Measurements from ENCODE around the gene PADI6. TPM values are rescaled to one million over a fixed set of nuclear protein-coding genes. Genes with fewer than 3 reads are reported as not detected.

Gene PADI6
- polyA plus RNA-seq, 1 of the 3 experiments (the other 2 are of a cell fraction), result not detected

GRCh38 chr1:17348593-17349234 lies 23.3 kb upstream of the PADI6 start:
- no peaks in the 10 kb centered on the region for H3F3A ChIP-seq (replicated peaks; ENCODE audit: insufficient read depth)
- ChIA-PET CTCF (interaction anchor here (1.1 to 2.6 kb wide), 2 partner anchors 12 to 223 kb away, joined by 4 to 10 read pairs; no protein-coding TSS in a partner anchor), POLR2A (no interaction called here)
- no peak overlapping the region for H2AFZ ChIP-seq (ENCODE audit: low read depth)
- no peak overlapping the region for H3K9ac ChIP-seq
- H3K36me3 ChIP-seq (replicated peaks in 1 of 2; ENCODE audit: control insufficient read depth in 1 of 2, insufficient read depth in 2 of 2, low read length in 1 of 2), result no peaks in the 10 kb centered on the region
- DNase-seq, result no peak
- no peaks in the 10 kb centered on the region for H3K79me2 ChIP-seq (ENCODE audit: insufficient read depth)
- H3K9me2 ChIP-seq, result no peaks in the 10 kb centered on the region
- no peak overlapping the region for H3K4me2 ChIP-seq
- 79% methylated on average over 8 of the region's 14 CpGs for WGBS (ENCODE audit: low lambda C conversion rate)
- H3K4me1 ChIP-seq (ENCODE audit: control insufficient read depth in 1 of 2, insufficient read depth in 2 of 2, low read depth in 1 of 2, low read length in 1 of 2), result no peaks in the 10 kb centered on the region
- H3K9me3 ChIP-seq, result no peaks in the 10 kb centered on the region
- H4K20me1 ChIP-seq (ENCODE audit: insufficient read depth), result no peaks in the 10 kb centered on the region
- no peak overlapping the region for H3K27ac ChIP-seq (ENCODE audit: low read depth in 2 of 2, low read length in 1 of 2)
- TF ChIP-seq ELF1 (IDR thresholded peaks at IDR 0.05), result no peak
- TF ChIP-seq, protein P1, sequence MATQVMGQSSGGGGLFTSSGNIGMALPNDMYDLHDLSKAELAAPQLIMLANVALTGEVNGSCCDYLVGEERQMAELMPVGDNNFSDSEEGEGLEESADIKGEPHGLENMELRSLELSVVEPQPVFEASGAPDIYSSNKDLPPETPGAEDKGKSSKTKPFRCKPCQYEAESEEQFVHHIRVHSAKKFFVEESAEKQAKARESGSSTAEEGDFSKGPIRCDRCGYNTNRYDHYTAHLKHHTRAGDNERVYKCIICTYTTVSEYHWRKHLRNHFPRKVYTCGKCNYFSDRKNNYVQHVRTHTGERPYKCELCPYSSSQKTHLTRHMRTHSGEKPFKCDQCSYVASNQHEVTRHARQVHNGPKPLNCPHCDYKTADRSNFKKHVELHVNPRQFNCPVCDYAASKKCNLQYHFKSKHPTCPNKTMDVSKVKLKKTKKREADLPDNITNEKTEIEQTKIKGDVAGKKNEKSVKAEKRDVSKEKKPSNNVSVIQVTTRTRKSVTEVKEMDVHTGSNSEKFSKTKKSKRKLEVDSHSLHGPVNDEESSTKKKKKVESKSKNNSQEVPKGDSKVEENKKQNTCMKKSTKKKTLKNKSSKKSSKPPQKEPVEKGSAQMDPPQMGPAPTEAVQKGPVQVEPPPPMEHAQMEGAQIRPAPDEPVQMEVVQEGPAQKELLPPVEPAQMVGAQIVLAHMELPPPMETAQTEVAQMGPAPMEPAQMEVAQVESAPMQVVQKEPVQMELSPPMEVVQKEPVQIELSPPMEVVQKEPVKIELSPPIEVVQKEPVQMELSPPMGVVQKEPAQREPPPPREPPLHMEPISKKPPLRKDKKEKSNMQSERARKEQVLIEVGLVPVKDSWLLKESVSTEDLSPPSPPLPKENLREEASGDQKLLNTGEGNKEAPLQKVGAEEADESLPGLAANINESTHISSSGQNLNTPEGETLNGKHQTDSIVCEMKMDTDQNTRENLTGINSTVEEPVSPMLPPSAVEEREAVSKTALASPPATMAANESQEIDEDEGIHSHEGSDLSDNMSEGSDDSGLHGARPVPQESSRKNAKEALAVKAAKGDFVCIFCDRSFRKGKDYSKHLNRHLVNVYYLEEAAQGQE (IDR thresholded peaks at IDR 0.05; ENCODE audit: low read depth, low read length), result no peak
- TF ChIP-seq SIN3A (IDR thresholded peaks at IDR 0.05; ENCODE audit: borderline replicate concordance, low read depth, low read length), result no peak
- no peak for TF ChIP-seq USF1 (IDR thresholded peaks at IDR 0.05; ENCODE audit: borderline replicate concordance, low read depth)
- TF ChIP-seq RAD21 (IDR thresholded peaks at IDR 0.05; ENCODE audit: low read length), result no peak
- H3K27me3 ChIP-seq (ENCODE audit: insufficient read depth), result peaks cover 11% of the 10 kb centered on the region; the same call in 1 of the 2 replicates
- H3K4me3 ChIP-seq (ENCODE audit: low read depth in 2 of 2, low read length in 1 of 2), result no peak overlapping the region

DNA sequence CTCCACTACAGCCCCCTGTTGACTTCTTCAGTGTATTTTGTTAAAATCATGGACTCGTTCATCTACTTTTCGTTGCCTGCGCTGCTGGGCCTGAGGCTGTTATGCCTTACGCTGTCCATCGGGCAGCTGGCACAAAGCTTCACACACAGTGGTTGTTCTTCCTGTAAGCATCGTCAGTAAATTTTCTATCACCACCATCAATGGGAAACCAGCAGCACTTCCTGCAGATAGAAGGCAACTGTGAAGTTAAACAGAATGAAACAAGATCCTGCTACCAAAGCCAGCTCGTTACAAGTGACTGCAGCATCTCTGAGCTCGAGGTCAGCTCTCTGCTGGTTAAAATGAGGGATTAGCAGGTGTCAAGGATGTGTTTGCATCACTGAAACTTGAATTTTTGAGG lies 21.9 kb upstream of the PADI6 start:
- H3K9me2 ChIP-seq, result no peaks in the 10 kb centered on the region

More for the DNA sequence above, 21.9 kb upstream of the PADI6 start:
- no peaks in the 10 kb centered on the region for H3K36me3 ChIP-seq (replicated peaks in 1 of 2; ENCODE audit: control insufficient read depth in 1 of 2, insufficient read depth in 2 of 2, low read length in 1 of 2)
- H3F3A ChIP-seq (replicated peaks; ENCODE audit: insufficient read depth), result no peaks in the 10 kb centered on the region
- no peaks in the 10 kb centered on the region for H4K20me1 ChIP-seq (ENCODE audit: insufficient read depth)
- ChIA-PET POLR2A (no interaction called here), CTCF (no interaction called here)
- H3K27me3 ChIP-seq (ENCODE audit: insufficient read depth), result peaks cover 11% of the 10 kb centered on the region; the same call in 1 of the 2 replicates
- no peak overlapping the region for H2AFZ ChIP-seq (ENCODE audit: low read depth)
- H3K9me3 ChIP-seq, result no peaks in the 10 kb centered on the region
- no peak overlapping the region for H3K9ac ChIP-seq
- H3K27ac ChIP-seq (ENCODE audit: low read depth in 2 of 2, low read length in 1 of 2), result no peak overlapping the region
- WGBS (ENCODE audit: low lambda C conversion rate), result no CpG with 5 or more reads among the region's 8 CpGs
- no peak overlapping the region for H3K4me3 ChIP-seq (ENCODE audit: low read depth in 2 of 2, low read length in 1 of 2)
- no peak overlapping the region for H3K4me2 ChIP-seq
- DNase-seq, result no peak
- H3K79me2 ChIP-seq (ENCODE audit: insufficient read depth), result no peaks in the 10 kb centered on the region
- no peaks in the 10 kb centered on the region for H3K4me1 ChIP-seq (ENCODE audit: control insufficient read depth in 1 of 2, insufficient read depth in 2 of 2, low read depth in 1 of 2, low read length in 1 of 2)
- TF ChIP-seq RCOR1 (IDR thresholded peaks at IDR 0.05; ENCODE audit: low read length), result no peak
- TF ChIP-seq RFX5 (IDR thresholded peaks at IDR 0.05; ENCODE audit: low read length), result no peak
- no peak for TF ChIP-seq GATA2 (CRISPR knock-in tag; IDR thresholded peaks at IDR 0.05)
- no peak for TF ChIP-seq FOXM1 (IDR thresholded peaks at IDR 0.05; ENCODE audit: low read depth)
- no peak for TF ChIP-seq EZH2phosphoT487 (IDR thresholded peaks at IDR 0.05; ENCODE audit: borderline replicate concordance, low read depth)
- TF ChIP-seq USF1 (IDR thresholded peaks at IDR 0.05; ENCODE audit: borderline replicate concordance, low read depth), result no peak
- TF ChIP-seq, protein P2, sequence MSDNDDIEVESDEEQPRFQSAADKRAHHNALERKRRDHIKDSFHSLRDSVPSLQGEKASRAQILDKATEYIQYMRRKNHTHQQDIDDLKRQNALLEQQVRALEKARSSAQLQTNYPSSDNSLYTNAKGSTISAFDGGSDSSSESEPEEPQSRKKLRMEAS (IDR thresholded peaks at IDR 0.05; ENCODE audit: low read depth), result no peak
- no peak for TF ChIP-seq EP300 (IDR thresholded peaks at IDR 0.05; ENCODE audit: borderline replicate concordance in 1 of 2, low read depth in 1 of 2, low read length in 1 of 2)
- no peak for TF ChIP-seq NRF1 (IDR thresholded peaks at IDR 0.05; ENCODE audit: low read depth, low read length)
